GM18870 (cell line): ENCODE results near the gene PLK3.
A peak's percentile ranks its signal among the peaks of the same experiment; 100 is the strongest.
"Not testable (repeated sequence)": the region's sequence is repeated elsewhere in the genome, so short reads cannot be mapped to it uniquely, and the experiment has no call there.

ENCODE experiments used
- ATAC-seq: cut with Tn5 transposase; IDR thresholded peaks from one replicate; pipeline ENCODE4 v1.9.1; 2021; ENCODE audit warnings: moderate library complexity; ENCODE audit not compliant: unreplicated experiment

PLK3 gene

DNA sequence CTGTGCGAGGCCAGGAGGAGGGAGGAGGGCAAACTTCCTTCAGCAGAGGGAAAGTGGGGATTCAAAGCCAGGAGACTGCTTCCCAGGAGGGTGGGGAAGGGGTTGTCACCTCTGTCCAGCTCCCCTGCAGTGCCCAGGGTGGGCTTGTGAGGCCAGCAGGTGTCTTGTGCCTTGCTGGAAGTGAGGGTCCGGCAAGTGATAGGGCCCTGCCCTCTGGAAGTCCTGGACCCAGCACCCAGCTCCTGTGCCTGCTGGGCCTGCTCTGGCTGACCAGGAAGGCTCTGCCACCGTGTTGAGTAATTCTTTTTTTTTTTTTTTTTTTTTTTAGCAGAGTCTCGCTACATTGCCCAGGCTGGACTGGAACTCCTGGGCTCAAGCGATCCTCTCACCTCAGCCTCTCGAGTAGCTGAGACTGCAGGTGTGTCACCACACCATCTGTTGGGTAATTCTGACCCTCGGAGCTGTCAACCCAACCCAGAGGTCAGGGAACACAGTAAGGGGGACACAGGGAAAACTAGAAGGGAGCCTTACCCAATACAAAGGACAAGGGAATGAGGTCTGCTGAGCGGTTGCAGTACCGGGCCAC lies 13.2 kb upstream of the PLK3 start:
- ATAC-seq = no peak

- ATAC-seq = no peak
Observed at GRCh38 chr1:44787506-44787905, 12.7 kb upstream of the PLK3 start.

- no peak for ATAC-seq
Observed at GRCh38 chr1:44788120-44788860, 11.9 kb upstream of the PLK3 start, which contains the start of gene BEST4. BEST4 (minus strand) TSS chr1:44788170; CDS start chr1:44787705, 465 bp downstream.

GRCh38 chr1:44790968-44791801 lies 9.0 kb upstream of the PLK3 start:
- no peak for ATAC-seq

- ATAC-seq = no peak
Observed at GRCh38 chr1:44792736-44793502, 7.3 kb upstream of the PLK3 start.

DNA sequence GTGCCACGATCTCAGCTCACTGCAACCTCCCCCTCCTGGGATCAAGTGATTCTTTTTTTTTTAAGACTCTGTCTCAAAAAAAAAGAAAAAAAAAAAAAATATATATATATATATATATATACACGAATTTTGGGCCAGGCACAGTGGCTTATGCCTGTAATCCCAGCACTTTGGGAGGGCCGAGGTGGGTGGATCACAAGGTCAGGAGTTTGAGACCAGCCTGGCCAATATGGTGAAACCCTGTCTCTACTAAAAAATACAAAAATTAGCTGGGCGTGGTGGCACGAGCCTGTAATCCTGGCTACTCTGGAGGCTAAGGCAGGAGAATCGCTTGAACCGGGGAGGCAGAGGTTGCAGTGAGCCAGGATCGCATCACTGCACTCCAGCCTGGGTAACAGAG lies 2.3 kb upstream of the PLK3 start:
- ATAC-seq = not testable (repeated sequence)

DNA sequence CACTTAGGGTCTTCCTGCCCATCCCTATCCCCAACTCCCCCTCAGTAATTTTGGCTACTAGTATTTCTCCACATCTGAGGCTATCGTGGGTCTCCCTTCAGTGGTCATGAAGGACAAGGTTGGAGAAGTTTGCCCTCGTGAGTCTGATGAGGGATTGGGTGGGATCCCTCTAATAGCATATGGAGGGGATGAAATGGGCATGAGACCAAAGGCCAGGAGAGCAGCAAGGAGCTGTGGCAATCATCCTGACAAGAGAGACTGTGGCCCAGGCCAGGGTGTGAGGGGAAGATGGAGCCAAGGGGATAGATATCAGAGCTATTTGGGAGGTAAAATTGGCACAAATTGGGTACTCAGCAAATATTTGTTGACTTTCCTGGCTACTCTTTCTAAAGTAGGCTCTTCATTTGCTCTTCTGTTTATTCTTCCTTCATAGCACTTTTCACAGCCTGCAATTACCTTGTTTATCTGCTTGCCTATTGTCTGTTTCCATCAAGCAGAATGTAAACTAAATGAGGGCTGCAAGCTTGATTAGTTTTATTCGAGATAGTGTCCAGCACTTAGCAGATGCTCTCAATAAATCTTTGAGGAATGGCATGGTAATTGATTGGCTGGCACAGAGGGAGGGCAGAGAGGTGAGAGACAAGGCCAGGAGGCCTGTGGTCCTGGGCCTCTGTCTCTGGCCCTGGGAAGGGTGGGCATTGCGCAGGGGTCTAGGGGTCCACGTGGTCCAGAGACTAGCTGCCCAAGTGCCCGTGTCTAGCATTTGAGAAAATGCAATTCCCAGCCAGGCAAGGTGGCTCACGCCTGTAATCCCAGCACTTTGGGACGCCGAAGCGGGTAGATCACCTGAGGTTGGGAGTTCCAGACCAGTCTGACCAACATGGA lies 1.5 kb upstream of the PLK3 start:
- ATAC-seq = no peak

GRCh38 chr1:44801491-44802305 lies 1.5 kb downstream of the PLK3 start:
- ATAC-seq = no peak

DNA sequence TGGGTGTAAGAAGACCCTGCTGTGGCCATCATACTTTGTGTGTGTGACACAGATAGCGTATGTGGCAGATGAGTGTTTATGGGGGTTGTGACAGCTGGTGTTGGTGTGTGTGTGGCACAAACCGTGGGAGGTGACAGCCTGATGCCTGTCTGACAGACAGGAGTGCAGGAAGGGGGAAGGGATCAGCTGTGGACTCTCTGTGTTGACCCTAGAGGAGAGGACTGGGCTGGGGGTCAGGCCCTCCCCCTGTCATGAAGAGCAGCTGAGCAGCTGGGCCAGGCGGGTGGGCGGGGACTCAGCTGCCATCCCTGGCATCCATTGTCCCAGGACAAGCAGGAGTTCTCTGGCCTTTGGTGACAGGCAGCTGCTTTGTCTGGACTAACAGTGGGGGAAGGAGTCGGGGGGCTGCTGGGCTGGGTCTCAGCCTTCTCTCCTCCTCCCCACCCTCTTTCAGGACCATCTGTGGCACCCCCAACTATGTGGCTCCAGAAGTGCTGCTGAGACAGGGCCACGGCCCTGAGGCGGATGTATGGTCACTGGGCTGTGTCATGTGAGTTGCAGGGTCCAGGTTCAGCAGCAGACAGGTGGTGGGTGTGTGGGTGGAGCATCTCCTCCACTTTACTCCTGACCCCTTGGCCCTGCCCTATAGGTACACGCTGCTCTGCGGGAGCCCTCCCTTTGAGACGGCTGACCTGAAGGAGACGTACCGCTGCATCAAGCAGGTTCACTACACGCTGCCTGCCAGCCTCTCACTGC lies 2.3 kb downstream of the PLK3 start:
- ATAC-seq = no peak

DNA sequence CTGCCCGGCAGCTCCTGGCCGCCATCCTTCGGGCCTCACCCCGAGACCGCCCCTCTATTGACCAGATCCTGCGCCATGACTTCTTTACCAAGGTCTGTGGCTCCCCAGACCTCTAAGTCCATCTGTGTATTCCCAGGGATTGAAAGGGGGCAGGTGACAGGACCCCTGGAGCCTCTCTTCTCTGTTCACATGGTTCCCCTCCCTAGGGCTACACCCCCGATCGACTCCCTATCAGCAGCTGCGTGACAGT lies 2.8 kb downstream of the PLK3 start:
- no peak for ATAC-seq

GRCh38 chr1:44803312-44804095 lies 3.3 kb downstream of the PLK3 start:
- no peak for ATAC-seq

DNA sequence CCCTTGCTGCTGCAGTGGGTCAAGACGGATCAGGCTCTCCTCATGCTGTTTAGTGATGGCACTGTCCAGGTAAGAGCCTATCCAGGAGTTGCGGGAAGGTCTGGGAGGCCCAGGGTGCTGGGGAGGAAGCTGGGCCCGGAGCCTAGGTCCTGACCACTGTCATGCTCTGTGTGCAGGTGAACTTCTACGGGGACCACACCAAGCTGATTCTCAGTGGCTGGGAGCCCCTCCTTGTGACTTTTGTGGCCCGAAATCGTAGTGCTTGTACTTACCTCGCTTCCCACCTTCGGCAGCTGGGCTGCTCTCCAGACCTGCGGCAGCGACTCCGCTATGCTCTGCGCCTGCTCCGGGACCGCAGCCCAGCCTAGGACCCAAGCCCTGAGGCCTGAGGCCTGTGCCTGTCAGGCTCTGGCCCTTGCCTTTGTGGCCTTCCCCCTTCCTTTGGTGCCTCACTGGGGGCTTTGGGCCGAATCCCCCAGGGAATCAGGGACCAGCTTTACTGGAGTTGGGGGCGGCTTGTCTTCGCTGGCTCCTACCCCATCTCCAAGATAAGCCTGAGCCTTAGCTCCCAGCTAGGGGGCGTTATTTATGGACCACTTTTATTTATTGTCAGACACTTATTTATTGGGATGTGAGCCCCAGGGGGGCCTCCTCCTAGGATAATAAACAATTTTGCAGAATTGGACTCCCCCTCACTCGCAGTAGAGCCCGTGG lies 5.3 kb downstream of the PLK3 start:
- ATAC-seq = no peak

DNA sequence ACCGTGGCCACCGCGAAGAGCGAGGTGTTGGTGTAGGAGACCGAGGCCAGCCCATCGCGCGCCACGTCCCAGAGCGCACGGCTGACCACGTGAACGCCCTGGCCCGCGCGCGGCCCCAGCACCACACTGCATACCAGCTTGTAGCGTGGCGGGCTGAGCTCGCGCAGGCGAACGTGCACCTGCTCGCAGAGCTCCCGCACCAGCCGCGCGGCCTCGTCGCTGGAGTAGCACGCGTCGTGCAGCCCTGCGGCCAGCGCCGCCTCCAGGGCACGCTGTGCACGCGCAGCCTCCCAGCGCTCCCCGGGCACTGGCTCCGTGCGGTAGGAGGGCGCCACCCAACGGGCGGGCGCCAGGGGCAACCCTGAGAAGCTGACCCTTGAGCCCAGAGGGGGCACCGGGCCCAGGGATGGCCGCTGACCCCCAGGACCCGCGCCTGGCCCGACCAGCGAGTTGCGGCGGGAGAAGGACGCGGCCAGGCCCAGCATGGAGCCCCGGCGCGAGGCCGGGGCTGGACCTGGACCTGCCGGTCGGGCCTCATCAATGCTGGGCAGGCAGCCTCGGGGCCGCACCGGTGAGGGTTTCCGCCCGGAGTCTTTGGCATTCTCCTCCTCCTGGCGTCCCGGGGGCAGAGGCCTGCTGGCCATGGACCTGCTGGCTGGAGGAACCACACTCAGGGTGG lies 6.0 kb downstream of the PLK3 start:
- ATAC-seq = no peak

DNA sequence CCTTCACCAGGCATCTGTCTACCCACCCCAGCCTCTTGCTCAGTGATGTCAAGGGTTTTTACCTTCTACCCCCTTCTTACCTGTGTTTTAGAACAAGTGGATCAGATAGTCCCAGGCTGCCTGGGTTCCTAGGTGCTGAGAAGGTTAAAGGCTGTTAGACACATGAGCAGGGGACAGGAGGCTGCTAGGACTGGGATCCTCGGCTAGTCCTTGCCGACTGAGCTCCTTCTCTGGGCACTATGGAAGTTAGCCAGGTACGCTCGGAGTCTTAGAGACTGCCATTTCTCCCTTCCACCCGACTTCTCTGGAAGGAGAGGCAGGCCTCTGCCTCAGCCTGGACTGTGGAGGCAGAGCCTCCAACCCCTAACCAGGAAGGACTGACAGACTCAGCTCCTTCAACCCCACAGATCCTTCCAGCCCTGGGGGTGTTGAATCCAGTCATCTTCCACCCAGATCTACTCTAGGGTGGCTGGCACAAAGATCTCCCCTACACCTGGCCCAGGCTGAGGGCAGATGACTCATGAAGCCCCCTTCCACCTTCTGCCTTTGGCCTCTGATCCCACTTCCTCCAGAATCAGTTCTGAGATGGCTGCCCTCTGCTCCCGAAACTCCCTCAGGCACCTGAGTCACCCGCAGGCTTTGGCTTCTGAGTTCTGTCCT lies 6.7 kb downstream of the PLK3 start, which contains the start of gene DYNLT4:
Gene DYNLT4, minus strand, starts transcription at position 648 of the 660 bp plus-strand sequence. CDS start 683 bp downstream, outside the sequence.
- no peak for ATAC-seq

DNA sequence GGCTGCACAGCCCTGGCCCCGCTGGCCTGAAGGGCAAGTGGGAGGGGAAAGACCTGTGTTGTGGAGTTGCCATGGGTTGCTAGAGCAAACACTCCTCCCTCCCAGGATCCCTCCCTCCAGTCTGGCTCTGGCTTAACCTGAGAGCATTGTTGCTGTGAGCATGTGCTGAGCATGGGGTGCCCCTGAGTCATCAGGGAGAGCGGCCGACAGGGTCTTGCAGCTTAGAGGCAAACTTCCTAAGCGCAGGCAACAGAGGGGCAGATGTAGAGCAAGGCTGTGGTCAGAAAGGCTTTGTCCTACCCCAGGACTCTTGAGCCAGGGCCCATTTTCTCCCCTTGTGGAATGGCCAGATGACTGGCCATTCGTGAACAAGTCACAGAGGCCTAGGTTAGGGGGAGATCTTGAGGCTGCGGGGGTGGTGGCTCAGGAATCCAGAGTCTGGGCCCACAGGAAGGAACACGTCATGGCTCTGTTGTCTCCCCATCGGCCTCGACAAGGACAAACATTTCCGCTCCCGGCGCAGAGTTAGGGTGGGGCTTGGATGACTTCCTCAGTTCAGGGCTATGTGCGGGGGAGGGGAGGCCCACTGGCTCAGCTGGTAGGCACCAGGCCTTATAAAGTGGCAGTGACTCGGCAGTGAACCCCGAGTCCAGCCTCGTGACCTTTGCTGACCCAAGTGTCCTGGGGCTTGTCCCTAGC lies 7.3 kb downstream of the PLK3 start:
- peak; percentile 33 for ATAC-seq
